PC-9 (cell line): ENCODE results near the gene MPP2.

Source experiments
- CTCF ChIP-seq: fragments of 200-600 bp; sonication (generic); conservative IDR thresholded peaks from 2 replicates; pipeline ENCODE4 v1.6.1; 2017; ENCODE audit warnings: mixed run types, antibody characterized with exemption, mild to moderate bottlenecking, moderate library complexity
- EZH2 ChIP-seq: fragments of 200-600 bp; sonication (generic); IDR thresholded peaks from 2 replicates; pipeline ENCODE4 v1.8.0; 2017; ENCODE audit warnings: antibody characterized with exemption, low read depth

- TF ChIP-seq CTCF: no peak
- TF ChIP-seq EZH2: no peak
Measured at GRCh38 chr17:43848601-43849000, 58.7 kb downstream of the MPP2 start.
